ENCODE results near the gene RMP24.
"Not testable (repeated sequence)": the region's sequence is repeated elsewhere in the genome, so short reads cannot be mapped to it uniquely, and the experiment has no call there.

The RMP24 gene

DNA sequence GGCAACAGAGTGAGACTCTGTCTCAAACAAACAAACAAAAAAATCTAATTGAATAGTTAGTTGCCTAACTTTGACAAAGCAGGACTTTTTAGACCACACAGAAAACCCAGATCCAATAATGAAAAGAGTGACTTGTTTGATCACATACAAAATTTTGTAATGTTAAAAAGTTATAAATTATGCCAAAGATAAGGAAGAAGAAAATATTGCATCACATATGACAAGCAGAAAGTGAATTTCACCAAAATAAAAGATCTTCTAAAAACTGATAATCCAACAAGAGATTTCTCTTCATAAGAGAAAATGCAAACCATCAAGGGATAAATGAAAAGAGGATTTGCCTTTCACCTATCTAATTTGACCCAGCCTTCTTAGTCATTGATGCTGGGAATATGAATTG is 2.8 kb upstream of the RMP24 start:
- no peak for DNase-seq

DNA sequence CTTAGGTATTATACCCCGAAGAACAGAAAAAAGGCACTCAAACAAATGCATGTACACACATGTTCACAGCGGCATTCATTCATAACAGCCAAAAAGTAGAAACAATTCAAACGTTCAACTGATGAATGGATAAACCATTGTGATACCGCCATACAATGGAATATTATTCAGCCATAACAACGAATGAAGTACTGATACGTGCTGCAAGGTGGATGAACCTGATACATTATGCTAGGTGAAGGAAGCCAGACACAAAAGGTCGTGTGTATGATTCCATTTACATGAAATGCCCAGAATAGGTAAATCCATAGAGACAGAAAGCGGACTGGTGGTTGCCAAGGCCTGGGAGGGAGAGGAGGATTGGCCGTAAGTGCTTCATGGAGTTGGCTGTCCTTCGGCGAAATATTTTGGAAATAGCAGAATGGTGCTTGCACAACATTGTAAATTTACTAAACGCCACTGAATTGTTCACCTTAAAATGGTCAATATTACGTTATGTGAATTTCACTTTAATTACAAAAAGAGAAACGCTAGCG is 750 bp upstream of the RMP24 start:
- DNase-seq: no peak

DNA sequence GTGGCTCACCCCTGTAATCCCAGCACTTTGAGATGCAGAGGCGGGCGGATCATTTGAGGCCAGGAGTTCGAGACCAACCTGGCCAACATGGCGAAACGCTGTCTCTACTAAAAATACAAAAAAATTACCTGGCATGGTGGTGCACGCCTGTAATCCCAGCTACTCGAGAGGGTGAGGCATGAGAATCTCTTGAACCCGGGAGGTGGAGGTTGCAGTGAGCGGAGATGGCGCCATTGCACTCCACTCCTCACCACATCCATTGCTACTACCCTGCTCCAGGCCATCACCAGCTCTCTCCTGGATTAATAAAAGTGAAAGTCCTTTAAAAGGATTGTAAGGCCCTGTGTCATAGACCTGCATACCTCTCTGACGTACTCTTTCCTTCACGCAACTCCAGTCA is 1.2 kb downstream of the RMP24 start:
- no peak for DNase-seq

DNA sequence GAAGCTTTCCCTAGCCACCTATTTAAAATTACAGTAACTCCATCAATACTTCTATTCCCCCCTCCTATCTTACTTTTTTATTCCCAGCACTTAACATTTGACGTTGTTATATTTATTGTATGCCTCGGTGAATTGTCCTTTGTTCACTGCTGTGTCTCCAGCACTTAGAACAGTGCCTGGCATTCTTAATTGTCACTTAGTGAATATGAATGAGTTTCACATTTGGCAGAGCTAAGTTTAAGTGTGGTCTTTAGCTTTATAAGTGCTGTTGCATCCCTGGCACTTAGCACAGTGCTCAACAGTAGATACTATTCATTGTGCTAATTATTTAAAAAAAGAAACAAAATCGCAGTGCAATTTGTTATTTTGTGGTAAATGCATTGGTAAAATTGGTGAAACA is 1.7 kb downstream of the RMP24 start:
- DNase-seq: no peak

DNA sequence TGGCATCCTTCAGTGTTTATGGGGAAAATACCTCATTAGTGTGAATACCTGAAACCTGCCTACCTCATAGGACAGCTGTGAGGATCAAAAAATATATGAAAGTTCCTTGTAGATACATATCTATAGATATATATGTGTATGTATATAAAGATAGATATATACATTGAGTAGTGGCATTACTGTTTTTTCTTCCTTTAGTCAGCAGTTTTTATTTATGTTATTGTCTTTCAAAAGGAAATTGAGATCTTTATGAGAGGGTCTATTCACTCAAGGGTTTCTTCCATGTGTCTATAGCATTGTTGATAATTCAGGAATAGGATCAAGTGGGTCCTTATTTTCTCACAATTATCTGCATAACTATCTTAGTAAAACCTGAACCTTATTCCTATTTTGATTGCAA is 6.6 kb downstream of the RMP24 start:
- DNase-seq: no peak

DNA sequence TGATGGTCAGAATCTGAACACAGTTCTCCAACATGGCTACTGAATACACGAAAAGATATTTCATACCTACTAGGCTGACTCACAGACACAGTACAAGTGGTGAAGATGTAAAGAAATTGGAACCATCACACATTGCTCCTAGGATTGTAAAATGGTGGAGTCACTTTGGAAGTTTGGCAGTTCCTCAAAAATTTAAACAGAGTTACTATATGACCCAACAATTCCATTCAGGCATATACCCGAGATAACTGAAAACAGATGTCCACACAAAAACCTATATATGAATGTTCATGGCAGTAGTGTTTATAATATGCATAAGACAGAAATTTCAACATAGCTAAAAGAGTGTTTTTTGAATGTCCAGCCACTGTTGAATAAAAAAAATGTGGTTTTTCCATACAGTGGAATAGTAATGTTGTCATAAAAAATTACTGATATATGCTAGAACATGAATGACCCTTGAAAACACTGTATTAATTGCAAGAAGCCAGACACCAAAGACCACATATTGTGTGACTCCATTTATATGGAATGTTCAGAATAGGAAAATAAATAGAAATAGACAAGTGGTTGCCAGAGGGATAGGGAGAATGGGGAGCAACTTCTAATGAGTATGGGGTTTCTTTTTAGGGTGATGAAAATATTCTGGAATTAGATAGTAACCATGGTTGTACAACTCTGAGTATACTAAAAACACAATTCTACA is 10.1 kb downstream of the RMP24 start:
- no peak for DNase-seq

DNA sequence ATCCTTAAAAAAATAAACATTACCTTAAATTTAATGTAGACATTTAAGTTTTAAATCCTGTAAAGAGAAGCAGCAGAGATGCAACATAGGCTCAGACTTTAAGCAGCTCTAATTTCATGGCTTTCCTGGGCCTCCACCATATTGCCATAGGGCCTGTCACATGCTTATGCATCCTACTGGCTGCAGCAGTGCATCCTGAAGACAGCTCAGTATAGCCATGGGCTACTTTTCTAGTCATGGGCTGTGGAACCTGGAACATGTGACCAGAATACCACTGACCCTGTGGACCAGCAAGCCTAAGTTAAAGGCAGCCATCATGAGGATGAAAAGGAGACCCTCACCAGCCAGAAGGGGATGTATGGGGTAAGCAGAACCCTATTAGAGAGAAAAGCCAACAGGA is 10.7 kb downstream of the RMP24 start:
- DNase-seq: no peak

DNA sequence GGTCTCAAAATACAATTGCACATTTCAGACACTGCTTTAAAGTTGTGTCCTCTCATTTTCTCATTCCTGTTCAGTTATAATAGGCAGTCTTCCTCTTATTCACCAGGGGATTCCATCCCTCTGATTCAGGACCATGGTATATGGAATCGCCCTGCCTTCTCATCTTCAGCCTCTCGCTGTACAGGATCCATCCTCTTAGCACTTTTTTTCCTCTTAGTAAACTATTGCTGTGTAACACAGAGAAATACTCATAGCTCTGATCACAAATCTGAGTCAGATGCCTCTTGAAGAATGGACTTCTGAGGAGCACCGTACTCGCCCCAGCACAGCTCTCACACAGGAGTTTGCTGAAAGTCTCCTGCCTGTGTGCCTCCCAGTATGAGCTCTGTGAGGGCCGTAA is 11.3 kb downstream of the RMP24 start:
- DNase-seq: no peak

DNA sequence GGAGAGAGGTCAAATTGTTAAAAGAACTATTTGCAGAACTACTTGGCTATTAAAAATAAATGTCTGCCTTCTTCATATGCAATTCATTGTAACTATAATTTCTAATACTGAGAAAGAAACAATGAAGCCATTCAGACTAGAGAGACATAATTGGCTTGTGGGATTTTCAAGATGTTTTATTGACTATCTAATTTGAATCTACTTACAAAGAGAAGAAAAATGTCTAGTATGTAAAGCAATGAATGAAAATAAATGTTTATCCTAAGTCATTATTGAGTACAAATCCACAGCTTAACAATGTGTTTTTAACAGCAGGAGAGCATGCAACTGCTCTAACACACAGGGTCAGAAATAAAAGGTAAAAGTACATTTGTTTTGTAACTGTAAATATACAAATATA is 19.2 kb downstream of the RMP24 start:
- no peak for DNase-seq

DNA sequence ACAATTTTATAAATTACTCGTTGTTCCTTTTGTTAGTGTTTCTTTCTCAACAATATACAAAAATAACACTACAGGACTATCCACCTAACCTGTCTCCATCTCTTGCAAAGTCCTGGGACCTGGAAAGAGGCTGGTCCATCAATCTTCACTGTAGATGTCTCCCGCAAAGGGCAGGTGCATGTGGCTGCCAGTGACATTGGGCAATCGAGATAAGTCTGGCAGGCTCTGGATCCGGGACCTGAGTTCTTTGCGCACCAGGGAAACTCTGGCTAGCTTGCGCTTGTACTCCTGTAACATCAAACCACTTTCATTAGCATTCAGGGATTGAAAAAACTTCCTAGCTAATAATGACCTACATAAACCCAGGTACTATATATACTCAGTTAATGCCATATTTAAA is 20.5 kb downstream of the RMP24 start:
- no peak for DNase-seq

DNA sequence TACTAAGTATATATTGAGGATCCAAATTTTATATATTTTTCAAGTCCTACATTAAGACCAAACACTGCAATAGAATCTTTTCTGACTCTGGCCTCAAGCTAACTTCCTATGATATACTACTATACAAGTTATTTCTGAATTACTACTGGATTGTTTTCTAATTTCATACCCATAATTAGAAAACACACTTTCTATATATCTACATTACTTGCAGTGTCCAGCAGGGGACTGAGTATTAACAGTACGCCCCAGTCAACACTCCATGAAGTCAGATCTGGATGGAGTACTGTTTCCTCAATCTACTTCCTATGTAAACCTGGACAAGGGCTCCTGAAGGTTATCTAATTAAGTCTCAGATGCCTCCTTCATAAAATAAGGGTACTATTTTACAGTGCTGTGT is 26.5 kb downstream of the RMP24 start:
- DNase-seq: no peak

DNA sequence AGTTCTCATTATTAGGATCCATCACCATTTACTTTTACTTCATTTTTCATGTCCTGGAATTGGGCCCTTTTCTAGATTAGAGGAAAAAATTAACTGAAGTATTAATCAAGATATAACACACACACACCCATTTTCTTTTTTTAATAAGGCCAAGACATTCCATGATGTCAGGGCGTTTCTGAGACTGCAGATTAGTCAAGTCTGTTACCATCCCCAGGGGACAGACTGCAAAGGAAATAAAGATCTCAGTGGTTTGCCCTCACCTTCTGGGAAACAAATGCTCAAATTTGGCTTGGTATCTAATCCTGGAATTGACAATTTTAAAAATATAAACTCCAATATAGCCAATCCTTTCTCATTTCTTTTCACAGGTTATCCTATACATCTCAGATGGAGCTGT is 27.4 kb downstream of the RMP24 start:
- no peak for DNase-seq

DNA sequence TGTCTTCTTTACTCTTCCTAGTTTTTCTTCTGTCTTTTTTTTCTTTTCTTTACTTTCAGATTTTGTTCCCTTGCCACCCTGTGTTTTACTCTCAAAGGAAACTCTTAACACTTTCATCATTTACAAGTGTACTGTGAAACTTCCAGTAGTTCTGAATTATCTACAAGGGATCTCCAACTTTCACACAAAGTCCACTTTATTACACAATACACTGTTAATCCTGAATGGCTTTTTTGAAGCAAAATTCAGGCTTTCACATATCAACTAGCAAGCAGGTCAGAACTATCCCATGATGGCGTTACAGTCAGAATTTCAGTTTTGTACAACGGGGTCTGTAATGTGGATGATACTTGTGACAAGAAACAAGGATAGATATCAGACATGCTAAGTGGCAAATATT is 34.5 kb downstream of the RMP24 start:
- no peak for DNase-seq

DNA sequence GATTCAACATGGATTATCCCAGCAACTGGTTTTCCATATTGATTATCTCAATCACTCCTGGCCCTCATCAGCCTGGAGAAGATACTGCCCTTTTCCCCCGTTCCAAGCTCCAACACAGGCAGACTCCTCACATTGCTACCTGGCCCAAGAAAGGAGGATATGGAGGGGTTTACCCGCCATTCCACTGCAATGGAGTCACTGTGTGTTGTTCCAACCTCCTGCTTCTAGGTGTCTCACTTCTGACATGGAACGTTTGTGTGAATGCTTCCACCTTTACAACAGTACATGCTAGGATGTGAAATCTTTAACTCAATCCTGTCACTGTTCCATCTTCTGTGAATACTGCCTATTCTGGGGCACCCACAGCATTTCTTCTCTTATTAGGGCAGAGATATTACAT is 36.7 kb downstream of the RMP24 start:
- no peak for DNase-seq

DNA sequence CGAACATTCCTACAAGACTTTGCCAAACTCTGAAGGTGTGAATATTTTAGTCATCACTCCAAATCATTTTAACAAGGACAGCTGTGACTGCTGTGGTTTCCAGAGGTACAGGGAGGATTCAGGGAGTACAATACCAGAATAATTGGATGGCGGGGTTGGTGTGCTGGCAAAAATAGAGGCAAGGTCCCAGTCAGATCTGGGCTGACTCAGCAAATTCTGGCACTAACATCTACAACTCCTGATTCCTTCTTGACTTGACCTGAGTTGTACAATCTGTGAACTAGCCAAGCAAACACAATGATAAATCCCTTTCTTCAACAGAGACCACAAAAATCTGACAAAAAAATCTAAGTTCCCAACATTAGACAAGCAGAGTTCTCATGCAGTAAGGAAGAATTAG is 40.4 kb downstream of the RMP24 start:
- no peak for DNase-seq

DNA sequence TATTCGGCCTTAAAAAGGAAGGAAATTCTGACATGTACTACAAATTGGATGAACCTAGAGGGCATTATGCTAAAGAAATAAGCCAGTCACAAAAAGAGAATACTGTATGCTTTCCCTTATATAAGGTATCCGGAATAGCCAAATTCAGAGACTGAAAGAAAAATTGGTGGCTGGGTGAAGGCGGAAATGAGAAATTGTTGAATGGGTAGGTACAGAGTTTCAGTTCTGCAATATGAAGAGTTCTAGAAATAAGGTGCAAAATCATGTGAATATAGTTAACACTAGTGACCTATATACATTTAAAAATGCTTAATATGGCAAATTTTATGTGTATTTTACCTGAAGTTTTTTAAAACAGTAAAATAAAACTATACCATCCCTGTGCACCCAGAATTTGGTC is 43.1 kb downstream of the RMP24 start:
- no peak for DNase-seq

DNA sequence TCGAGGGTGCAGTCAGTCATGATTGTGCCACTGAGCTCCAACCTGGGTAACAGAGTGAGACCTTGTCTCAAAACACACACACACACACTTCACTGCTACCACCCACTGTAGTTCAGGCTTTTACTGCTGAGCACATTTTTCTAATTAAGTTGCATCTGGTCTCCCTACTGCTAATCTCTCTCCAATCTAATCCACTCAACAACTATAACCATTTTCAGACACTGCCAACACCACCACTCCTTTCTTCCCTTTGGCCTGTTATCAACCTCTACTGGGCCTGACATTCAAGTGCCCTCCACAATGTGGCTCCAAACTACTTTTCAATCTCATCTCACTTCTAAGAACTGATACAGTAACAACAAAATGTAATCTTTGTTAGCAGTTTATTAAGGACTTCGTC is 44.8 kb downstream of the RMP24 start:
- no peak for DNase-seq

DNA sequence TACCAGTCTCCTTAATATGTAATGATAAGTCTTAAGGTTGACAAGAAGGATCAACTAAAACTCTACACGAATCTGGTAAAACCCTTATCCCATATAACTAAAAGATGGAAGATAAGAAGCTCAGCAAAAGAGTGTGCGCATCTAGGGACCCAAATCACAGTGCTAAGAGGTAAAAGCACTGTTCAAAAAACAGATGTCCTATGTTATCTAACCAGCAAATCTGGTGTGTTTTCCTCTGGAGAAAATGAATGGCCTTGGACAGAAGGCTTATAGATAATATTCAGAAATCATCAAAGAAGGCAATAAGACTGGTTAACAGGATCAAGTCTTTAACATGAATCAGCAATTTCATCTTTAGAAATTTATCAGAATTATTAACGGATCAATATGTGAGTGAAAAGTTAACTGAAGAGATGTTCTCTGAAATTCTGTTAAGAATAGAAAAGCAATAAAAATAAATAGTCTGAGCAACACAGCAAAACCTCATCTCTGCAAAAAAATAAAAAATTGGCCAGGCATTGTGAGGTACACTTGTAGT is 47.8 kb downstream of the RMP24 start:
- DNase-seq: no peak

DNA sequence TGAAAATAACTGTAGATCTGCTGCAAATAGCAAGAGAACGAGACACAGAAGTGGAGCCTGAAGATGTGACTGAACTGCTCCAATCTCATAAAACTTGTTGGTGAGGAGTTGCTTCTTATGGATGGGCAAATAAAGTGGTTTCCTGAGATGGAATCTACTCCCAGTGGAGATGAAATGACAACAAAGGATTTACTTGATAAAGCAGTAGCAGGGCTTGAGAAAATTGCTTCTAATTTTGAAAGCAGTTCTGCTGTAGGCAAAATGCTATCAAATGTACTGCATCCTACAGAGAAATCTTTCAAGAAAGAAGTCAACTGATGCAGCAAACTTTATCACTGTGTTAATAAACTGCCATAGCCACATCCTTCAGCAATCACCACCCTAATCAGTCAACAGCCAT is 50.9 kb downstream of the RMP24 start:
- no peak for DNase-seq

DNA sequence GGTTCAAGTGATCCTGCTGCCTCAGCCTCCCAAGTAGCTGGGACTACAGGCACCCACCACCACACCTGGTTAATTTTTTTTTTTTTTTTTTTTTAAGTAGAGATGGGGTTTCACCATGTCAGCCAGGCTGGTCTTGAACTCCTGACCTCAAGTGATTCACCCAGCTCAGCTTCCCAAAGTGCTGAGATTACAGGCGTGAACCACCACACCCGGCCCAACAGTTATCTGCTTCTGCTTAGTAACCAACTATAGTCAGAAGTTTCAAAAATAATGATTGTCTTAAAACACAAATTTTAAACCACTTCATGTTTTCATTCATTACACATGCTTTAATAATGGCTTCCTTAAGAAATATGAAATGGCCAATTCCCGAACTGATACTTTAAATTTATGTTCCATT is 51.8 kb downstream of the RMP24 start:
- not testable (repeated sequence) for DNase-seq

DNA sequence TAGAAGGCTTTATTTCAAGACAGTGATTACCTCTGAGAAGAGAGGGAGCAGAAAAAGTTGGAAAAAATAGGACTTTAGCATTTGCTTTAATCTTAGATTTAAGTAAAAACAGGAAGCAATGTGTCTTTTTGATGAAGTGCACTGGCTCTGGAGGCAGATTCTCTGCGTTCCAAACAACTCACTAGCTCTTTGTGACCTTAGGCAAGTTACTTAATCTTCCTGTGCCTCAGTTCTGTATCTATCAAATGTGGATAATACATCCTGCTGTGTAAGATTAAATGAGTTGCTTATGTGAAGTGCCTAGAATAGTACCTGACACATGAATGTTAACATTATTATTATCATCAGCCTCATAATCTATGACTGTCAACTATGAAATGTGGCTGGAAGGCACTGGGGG is 52.5 kb downstream of the RMP24 start:
- DNase-seq: no peak

DNA sequence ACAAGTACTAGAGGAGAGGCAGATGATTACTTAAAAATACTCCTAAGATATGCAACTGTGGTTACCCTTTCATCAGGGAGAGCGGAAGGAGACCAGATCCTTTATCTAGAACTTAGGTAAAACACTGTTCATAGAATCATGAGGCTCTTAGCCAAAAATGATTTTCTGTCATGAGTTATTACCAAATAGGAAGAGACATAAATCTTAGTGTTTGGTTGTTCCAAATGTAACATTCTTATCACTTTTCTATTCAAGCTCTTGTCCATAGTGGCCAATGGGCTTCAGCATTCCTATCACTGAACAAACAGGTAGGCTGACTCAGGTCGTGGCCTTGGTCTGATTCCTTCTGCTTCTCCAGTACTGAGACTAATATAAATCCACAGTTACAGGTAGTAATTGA is 56.4 kb downstream of the RMP24 start:
- no peak for DNase-seq
